ENCODE results near the gene CHDH.

The CHDH gene

DNA sequence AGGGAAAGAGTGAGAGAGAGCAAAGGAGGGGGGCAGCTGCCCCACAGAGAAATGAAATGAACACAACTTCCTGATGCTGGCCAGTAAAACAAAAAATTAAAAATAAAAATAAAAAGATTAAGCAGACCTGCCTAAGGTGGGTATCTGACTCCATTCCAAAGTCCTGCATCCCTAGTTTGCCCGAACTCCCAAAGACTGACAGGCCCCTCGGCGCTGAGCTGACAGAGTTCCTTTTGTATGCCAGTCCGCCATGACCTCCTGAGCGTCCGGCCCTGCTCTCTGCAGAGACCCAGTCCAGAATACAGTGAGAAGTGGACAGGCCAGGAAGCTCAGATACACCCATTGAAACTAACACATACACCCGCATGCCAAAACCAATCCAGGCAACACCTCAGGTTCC is 54.9 kb downstream of the CHDH start:
- DNase-seq, result no peak

DNA sequence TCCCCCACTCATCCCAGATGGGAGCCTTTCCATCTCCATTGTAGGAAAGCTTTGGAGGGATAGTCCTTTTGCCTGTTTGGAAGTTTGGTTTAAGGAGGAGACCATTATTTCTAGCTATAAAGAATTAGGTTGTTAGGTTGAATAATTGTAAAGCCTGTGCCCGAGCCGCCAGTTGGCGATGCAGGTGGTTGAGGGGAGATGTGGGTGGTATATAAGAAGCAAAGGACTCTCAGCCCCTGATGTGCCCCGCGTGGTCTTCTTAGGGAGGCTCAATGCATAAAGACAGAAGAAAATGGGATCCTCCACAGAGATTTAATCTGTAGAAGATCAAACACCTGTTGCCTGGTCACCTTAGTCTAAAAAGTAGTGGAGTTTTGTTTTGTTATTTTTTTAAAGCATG is 55.7 kb downstream of the CHDH start:
- TF ChIP-seq POLR2A (IDR thresholded peaks at IDR 0.05; ENCODE audit: low read length) (no peak), GATA1 (IDR thresholded peaks at IDR 0.05; ENCODE audit: low read depth, low read length) (no peak)
- DNase-seq, result no peak

More for the DNA sequence above, 54.9 kb downstream of the CHDH start:
- TF ChIP-seq GATA1 (IDR thresholded peaks at IDR 0.05; ENCODE audit: low read depth, low read length), result no peak
- no peak for TF ChIP-seq POLR2A (IDR thresholded peaks at IDR 0.05; ENCODE audit: low read length)

DNA sequence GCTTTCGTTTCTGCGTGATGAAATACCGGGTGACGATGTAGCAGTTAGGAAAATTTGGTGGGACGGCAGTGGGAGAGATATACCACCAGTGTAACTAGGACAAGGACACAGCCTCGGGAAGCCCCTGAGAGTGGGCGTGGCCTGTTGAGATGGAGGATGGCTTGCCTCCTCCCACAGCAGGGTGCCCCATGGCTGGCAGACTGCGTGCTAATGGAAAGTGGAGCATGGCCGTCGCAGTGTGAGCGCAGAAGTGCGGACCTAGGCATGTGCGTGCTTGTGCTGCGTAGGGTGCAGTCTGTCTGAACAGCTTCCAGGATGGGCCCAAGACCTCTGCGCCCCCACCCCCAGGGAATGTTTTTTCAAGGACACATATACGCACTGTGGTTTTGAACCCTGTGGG is 56.8 kb downstream of the CHDH start:
- no peak for TF ChIP-seq GATA1 (IDR thresholded peaks at IDR 0.05; ENCODE audit: low read depth, low read length)
- no peak for TF ChIP-seq POLR2A (IDR thresholded peaks at IDR 0.05; ENCODE audit: low read length)
- no peak for DNase-seq

DNA sequence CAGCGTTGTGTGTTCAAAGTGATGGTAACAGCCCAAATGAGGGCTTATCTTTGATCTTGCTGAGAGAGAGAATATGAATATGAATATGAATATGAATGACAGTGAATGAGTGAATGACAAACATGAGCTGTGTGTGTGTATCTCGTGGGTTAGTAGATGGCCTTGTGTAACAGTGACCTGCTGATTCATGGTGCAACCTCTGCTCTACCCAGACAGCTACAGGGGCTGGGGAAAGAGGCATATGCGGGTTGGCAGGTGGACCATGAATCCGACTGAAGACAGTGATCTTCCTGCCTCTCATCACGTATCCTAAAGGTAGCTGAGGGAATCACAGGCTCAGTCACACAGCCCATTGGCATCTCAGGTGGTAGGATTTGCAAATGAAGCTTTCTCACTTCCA is 58.2 kb downstream of the CHDH start:
- TF ChIP-seq POLR2A (IDR thresholded peaks at IDR 0.05; ENCODE audit: low read length), result no peak
- no peak for TF ChIP-seq GATA1 (IDR thresholded peaks at IDR 0.05; ENCODE audit: low read depth, low read length)
- DNase-seq, result no peak

DNA sequence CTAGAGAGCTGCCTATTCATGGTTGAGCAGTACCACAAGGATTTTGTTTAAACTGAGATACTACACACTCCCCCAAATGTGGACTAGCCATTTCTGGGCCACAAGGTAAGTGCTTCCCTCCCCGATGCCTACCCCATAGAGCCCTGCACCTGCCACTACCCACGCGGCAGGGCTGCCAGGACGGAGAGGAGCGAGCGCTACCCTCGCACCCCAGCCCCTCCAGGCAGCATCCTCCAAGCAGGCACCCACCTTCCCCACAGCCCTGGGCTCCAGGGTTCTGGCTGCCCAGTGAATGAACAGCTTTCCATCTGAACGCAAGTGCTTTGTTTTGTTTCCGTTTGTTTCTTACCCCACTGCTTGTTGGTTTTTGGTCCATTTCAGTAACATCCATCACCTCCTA is 59.2 kb downstream of the CHDH start:
- TF ChIP-seq POLR2A (IDR thresholded peaks at IDR 0.05; ENCODE audit: low read length) (no peak), GATA1 (IDR thresholded peaks at IDR 0.05; ENCODE audit: low read depth, low read length) (no peak)
- DNase-seq, result no peak

DNA sequence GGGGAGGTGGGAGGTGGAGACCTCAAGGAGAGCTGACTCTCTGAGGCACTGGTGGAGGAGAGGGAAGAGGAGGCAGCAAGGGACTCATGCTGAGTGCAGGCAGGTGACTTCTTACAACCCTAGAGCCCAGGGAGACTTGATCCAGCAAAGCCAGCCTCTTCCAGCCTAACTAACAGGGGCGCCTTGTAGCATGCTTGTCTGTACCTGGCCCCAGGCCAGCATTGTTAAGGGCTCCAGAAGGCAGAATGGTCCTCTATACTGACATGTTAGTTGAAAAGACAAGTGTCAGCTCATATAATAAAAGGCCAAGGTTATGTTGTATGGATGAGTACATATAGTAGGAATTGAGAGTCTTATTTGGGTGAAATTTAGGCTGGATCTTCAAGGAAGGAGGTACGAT is 65.4 kb downstream of the CHDH start:
- TF ChIP-seq POLR2A (IDR thresholded peaks at IDR 0.05; ENCODE audit: low read length) (no peak), GATA1 (IDR thresholded peaks at IDR 0.05; ENCODE audit: low read depth, low read length) (no peak)

DNA sequence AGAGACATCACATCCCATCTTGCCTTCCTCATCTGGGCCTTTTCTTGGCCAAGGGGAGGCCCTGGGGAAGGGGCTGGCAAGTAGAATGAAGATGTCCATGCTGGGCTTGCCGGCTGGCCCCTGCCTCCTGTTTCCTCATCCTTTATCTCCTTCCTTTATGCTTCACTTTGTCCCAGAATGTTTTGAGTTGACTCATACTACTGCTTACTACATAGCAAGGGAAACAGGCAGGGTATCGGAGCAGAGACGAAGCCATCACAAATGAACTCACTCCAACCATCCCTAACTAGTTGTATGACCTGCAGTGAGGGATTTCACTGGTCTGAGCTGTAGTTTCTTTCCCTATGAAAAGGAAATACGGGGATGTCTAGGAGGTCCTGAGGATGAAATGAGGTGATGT is 66.0 kb downstream of the CHDH start:
- TF ChIP-seq POLR2A (IDR thresholded peaks at IDR 0.05; ENCODE audit: low read length) (no peak), GATA1 (IDR thresholded peaks at IDR 0.05; ENCODE audit: low read depth, low read length) (no peak)
- no peak for DNase-seq

More for the DNA sequence above, 65.4 kb downstream of the CHDH start:
- no peak for DNase-seq

DNA sequence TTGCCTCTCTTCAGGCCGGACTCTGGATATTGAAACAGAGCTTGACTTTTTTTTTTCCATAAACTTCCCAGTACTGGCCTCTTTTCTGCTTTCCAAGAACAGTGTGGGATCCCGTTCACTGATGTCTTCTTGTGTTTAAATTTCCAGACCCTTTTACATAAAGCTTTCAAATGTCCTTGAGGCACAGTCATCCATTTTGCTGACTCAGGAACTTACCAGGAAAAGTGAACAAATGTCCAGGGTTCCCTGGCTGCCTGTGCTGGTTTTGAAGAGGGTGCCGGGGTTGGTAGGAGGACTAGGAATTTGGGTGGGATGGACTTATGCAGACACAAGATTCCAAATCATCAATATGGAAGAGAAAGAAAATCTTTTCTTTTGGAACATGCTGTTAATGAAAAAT is 68.1 kb downstream of the CHDH start:
- DNase-seq, result no peak
- TF ChIP-seq POLR2A (IDR thresholded peaks at IDR 0.05; ENCODE audit: low read length), result no peak

DNA sequence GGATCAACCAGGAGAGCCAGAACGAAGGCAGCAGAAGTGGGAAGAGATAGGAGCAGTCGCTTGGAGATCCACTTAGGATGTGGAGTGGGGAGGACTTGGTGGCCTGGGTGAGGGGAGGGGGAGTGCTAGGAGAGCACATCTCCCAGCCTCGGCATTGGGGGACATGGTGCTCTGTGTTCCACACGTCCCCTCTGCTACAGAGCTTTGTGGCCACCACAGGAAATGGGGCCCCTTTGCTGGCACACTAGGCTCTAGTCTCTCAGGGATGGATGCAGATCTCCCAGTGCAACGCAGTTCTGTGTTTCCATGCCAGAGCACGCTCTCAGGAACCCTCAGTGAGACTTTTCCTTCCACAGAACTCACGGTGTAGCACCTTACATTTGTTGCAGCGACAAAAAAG is 68.8 kb downstream of the CHDH start:
- DNase-seq, result no peak
- TF ChIP-seq POLR2A (IDR thresholded peaks at IDR 0.05; ENCODE audit: low read length) (no peak), GATA1 (IDR thresholded peaks at IDR 0.05; ENCODE audit: low read depth, low read length) (no peak)

DNA sequence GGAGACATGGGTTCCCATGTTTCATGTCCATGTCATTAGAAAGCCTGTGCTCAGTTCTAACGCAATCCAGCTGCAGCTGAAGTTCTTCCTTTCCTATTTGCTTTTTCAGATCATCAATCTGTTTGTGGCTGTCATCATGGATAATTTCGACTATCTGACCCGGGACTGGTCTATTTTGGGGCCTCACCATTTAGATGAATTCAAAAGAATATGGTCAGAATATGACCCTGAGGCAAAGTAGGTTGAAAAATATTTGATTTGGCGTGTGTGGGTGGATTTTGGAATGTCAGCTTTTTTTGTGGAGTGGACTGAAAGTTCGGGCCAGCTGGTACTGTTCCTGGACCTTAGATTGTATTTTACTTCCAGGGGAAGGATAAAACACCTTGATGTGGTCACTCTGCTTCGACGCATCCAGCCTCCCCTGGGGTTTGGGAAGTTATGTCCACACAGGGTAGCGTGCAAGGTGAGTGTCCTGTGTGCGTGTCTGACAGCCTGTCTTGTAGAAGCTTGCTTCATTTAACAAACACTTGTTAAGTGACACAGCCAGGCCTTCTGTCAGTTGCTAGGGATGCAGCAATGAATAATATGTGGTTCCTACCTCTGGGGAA is 69.6 kb downstream of the CHDH start:
- no peak for TF ChIP-seq GATA1 (IDR thresholded peaks at IDR 0.05; ENCODE audit: low read depth, low read length)
- no peak for TF ChIP-seq POLR2A (IDR thresholded peaks at IDR 0.05; ENCODE audit: low read length)
- DNase-seq, result no peak

DNA sequence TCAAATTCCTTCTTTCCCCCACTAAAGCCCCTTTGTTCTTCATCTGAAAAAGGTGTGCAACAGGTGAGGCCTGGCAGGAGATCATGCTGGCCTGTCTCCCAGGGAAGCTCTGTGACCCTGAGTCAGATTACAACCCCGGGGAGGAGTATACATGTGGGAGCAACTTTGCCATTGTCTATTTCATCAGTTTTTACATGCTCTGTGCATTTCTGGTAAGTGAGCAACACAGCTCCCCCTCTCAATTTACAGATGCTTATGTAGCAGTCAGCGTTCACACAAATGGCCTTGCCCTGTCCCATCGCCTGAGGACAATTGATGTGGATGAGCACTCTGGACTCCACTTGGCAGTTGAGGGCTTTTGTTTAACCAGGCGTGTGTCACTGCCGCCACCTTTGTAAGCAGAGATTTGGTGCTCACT is 70.4 kb downstream of the CHDH start:
- DNase-seq, result no peak
- TF ChIP-seq GATA1 (IDR thresholded peaks at IDR 0.05; ENCODE audit: low read depth, low read length) (no peak), POLR2A (IDR thresholded peaks at IDR 0.05; ENCODE audit: low read length) (no peak)

DNA sequence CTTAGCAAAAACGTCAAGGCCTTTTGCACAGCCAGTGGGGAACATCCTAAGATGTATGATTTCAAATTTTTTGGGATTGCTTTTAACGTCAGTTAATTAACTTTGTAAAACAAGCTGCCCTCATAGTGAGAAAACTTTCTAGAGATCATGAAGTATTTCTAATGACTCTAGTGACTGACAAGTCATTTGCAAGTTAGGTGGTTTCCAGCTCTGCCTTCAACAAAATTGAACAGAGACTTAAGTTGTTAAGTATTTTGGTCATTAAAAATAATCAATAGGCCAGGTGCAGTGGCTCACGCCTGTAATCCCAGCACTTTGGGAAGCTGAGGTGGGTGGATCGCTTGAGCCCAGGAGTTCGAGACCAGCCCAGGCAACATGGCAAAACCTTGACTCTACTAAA is 71.2 kb downstream of the CHDH start:
- TF ChIP-seq POLR2A (IDR thresholded peaks at IDR 0.05; ENCODE audit: low read length) (no peak), GATA1 (IDR thresholded peaks at IDR 0.05; ENCODE audit: low read depth, low read length) (no peak)
- no peak for DNase-seq

DNA sequence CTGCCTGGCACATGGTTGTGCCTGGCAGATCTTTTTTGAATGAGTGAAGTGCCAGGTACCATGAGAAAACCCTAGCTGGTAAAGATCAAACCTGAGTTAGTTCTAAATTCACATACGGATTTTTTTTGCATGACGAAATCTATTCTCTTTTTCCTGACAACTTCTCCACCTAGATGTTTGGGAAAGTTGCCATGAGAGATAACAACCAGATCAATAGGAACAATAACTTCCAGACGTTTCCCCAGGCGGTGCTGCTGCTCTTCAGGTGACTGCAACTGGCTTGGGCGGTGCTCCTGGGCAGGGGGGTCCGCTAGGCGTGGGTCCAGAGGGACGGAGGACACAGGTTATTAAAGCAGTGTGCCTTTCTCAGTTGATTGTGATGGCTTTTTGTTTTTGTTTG is 71.8 kb downstream of the CHDH start:
- DNase-seq, result no peak

DNA sequence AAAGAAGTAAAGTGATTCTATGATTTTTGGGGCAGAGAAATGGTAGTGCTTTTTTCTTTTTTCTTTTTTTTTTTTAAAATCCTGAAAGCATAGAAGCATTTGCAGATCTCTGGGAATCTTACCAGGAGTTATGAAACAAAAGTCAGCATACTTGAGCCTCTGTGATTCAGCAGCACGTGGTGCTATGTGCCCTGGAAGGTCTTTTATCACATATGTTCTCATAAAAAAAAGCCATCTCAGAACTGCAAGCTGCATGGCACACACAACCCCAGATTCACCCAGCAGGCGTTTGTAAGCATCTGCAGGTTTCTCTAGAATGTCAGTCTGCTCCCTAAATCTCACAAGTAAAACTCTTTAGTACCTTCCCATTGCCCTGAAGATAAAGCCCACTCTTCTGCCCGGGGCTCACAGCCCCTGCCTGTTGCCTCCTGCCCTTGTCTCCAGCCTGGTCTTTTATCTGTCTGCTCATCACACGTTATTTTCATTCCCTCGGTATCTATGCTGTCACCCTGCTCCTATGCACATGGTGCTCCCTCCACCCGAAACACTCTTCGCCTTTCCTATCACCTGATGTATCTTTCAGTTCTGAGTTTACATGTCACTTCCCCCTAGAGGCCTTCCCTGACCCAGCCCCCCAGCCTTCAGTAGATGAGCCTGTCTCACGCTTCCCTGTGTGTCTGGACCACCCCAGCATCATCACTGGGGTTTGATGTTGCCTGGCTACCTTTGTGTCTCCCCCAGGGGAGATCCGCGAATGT is 72.4 kb downstream of the CHDH start:
- TF ChIP-seq GATA1 (IDR thresholded peaks at IDR 0.05; ENCODE audit: low read depth, low read length) (no peak), POLR2A (IDR thresholded peaks at IDR 0.05; ENCODE audit: low read length) (no peak)
- DNase-seq, result no peak

More for the DNA sequence above, 71.8 kb downstream of the CHDH start:
- TF ChIP-seq GATA1 (IDR thresholded peaks at IDR 0.05; ENCODE audit: low read depth, low read length), result no peak

DNA sequence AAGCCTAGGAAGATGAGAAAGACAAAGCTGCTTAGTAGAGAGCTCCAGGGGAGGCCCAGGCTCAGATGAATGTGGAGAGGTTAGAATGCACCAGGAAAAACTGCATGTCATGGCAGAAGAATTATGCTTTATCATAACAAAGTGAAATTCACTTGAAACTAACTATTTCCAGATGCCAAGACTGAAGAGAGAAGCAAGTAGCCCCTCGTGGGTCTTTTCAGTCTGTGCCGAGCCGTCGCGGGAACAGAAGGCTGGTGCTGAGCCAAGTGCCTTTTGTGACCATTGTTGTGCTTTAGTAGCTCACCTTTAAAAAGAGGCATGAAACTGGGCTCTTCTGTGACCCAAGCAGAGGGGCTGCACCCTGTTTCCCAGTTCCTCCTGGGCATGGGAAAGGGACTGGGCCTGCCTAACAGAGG is 73.2 kb downstream of the CHDH start:
- TF ChIP-seq POLR2A (IDR thresholded peaks at IDR 0.05; ENCODE audit: low read length), result no peak
- no peak for TF ChIP-seq GATA1 (IDR thresholded peaks at IDR 0.05; ENCODE audit: low read depth, low read length)
- no peak for DNase-seq
